AG04449 (cell line): ENCODE measurements around the gene SERPINH1.

Experiments
- CTCF ChIA-PET: fragments of 350-600 bp; formaldehyde crosslinking; extraction: SDS; loops from one replicate; lab custom pipeline; 2021; ENCODE audit warnings: antibody characterized with exemption; lab: Yijun Ruan, JAX
- POLR2A ChIA-PET: fragments of 400-600, 350-600 bp; formaldehyde crosslinking; extraction: SDS; loops from one replicate; lab custom pipeline; 2020; ENCODE audit warnings: antibody characterized with exemption, inconsistent platforms; lab: Yijun Ruan, JAX
- DNase-seq: peaks from one replicate; pipeline ENCODE4 v3.0.0-alpha.2; 2010; ENCODE audit warnings: low read depth, low spot score
- H3K4me3 ChIP-seq: 2 replicates; pipeline ENCODE4 v1.5.1; 2011; ENCODE audit warnings: low read depth, mild to moderate bottlenecking, control low read depth, low read length
- TF ChIP-seq, protein P1 (sequence below): IDR thresholded peaks from one replicate; pipeline ENCODE4 v1.5.1; 2011; ENCODE audit warnings: mild to moderate bottlenecking, moderate library complexity, low read length, control low read depth, inconsistent platforms; ENCODE audit not compliant: insufficient read depth; ENCODE audit errors: missing control alignments

The SERPINH1 gene

DNA sequence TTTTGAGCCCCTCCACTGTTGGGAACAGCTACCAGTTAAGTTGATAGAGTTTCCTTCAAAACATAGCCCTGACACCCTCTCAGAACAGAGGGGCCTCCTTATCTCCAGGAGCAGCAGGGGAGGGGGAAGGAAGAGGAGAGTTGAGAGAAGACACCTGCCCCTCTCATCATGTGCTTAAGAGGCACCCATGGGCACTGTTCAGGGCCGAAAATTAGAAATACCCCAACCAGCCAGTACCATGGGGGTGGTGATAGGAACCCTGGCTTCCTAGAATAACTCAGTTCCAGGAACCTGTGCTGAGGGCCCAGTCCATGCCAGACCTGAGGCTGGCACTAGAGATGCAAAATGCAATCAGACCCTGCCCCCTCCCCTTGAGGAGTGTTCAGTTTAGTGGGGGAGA is 27.0 kb upstream of the SERPINH1 start:
- TF ChIP-seq, protein P1, sequence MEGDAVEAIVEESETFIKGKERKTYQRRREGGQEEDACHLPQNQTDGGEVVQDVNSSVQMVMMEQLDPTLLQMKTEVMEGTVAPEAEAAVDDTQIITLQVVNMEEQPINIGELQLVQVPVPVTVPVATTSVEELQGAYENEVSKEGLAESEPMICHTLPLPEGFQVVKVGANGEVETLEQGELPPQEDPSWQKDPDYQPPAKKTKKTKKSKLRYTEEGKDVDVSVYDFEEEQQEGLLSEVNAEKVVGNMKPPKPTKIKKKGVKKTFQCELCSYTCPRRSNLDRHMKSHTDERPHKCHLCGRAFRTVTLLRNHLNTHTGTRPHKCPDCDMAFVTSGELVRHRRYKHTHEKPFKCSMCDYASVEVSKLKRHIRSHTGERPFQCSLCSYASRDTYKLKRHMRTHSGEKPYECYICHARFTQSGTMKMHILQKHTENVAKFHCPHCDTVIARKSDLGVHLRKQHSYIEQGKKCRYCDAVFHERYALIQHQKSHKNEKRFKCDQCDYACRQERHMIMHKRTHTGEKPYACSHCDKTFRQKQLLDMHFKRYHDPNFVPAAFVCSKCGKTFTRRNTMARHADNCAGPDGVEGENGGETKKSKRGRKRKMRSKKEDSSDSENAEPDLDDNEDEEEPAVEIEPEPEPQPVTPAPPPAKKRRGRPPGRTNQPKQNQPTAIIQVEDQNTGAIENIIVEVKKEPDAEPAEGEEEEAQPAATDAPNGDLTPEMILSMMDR: no peak
- no peak for DNase-seq
- no peak overlapping the region for H3K4me3 ChIP-seq
- ChIA-PET CTCF (interaction anchor here (0.6 to 22.5 kb wide), 12 partner anchors 9 to 255 kb away, joined by 3 to 658 read pairs (median 32); partner anchors contain the start of gene GDPD5), POLR2A (interaction anchor here (1.0 kb wide), 1 partner anchor 31 kb away, joined by 5 read pairs; no protein-coding TSS in a partner anchor)

GRCh38 chr11:75536786-75537641 is 25.0 kb upstream of the SERPINH1 start:
- POLR2A ChIA-PET: no interaction called here
- CTCF ChIA-PET: interaction anchor here (0.8 to 22.5 kb wide), 11 partner anchors 10 to 257 kb away, joined by 3 to 658 read pairs (median 6); partner anchors contain the start of gene GDPD5
- H3K4me3 ChIP-seq: no peak overlapping the region

DNA sequence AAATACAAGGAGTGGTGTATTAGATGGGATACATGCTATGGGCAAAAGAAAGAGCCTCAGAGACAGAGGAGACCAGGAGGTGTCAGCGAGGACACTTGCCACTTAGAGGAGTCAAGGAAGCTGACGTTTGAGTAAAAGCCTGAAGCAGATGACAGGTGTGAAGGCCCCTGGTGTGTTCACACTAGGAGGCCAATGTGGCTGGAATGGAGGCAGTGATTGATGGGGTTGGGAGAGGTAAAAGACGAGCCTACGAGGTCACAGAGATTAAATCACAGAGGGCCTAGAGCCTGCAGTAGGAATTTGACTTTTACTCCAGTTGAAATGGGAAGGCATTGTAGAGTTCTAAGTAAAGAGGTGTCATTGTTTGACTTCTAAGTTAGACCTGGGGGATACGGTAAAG is 24.3 kb upstream of the SERPINH1 start:
- POLR2A ChIA-PET: no interaction called here
- DNase-seq: no peak
- TF ChIP-seq, protein P1: no peak
- H3K4me3 ChIP-seq: no peak overlapping the region
- CTCF ChIA-PET: interaction anchor here (1.2 to 22.5 kb wide), 5 partner anchors 9 to 149 kb away, joined by 3 to 658 read pairs (median 16); no protein-coding TSS in a partner anchor

More at GRCh38 chr11:75536786-75537641, 25.0 kb upstream of the SERPINH1 start:
- DNase-seq: no peak
- TF ChIP-seq, protein P1: no peak

- ChIA-PET POLR2A (interaction anchor here (0.6 kb wide), 1 partner anchor 15 kb away, joined by 3 read pairs; no protein-coding TSS in a partner anchor), CTCF (interaction anchor here (1.1 to 4.1 kb wide), 5 partner anchors 8 to 150 kb away, joined by 4 to 19 read pairs (median 7); partner anchors contain the start of gene GDPD5)
- H3K4me3 ChIP-seq: no peak overlapping the region
- no peak for DNase-seq
- TF ChIP-seq, protein P1: no peak
Measured at GRCh38 chr11:75538150-75538942, 23.7 kb upstream of the SERPINH1 start.

DNA sequence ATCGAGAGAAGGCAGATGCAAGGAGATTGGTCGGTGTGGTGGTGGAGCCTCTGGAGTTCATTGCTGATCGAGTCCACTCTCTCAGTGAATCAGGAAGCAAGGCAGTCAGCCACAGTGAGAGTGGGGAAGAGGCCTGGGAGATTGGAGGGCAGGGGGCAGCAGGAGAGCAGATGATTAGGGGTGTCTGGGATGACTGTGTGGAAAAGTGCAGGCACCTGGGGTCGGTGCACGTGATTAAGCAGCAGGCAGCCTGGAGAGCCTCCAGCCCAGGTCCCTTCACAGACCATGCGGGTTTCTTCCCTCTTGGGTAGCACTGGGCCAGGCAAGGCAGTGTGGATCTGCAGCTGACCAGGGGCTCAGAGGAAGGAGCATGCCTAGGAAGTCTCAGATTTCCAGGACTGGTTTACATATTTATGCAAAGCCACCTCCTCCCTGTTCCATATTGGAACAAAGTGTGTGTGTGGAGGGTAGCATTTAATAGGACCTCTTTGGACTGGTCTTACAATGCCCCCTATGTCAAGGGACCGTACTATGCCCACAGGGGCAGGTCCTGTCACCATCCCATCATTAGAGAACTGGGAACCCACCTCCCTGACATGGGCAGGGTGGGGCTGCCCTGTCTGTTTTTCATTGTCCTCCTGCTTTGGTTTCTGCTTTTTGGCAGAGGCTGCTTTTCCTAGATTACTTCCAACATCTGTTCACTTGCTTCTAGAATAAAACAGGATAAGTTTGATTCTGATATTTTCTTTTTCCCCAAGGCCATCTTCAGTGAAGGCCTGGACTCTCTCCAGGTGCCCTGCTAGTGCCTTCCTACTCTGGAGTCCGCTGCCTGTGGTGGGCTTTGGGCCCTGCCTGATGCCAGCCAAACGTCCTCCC is 22.4 kb upstream of the SERPINH1 start:
- no peak for DNase-seq
- TF ChIP-seq, protein P1: no peak
- no peak overlapping the region for H3K4me3 ChIP-seq
- POLR2A ChIA-PET: no interaction called here
- CTCF ChIA-PET: interaction anchor here (0.7 to 4.1 kb wide), 5 partner anchors 9 to 151 kb away, joined by 3 to 19 read pairs (median 5); partner anchors contain the start of gene GDPD5
